Natural killer cell (primary cell): Measurements from ENCODE around the gene TOGARAM2. TPM values are rescaled to one million over a fixed set of nuclear protein-coding genes. Genes with fewer than 3 reads are reported as not detected.

Experiments used
- ATAC-seq, 3 donors: fragments of 150-1000 bp in 2 of 3; fragments of 200-7000 bp in 1 of 3; cut with Tn5 transposase; 1 replicate in 1 of 3; 2 replicates in 2 of 3; pipeline ENCODE4 v1.10.0; 2021; ENCODE audit warnings: mild to moderate bottlenecking in 2 of 3, moderate library complexity in 2 of 3
- DNase-seq, 2 donors: peaks; one replicate each; pipeline versions ENCODE4 v3.0.0 to v3.0.0-alpha.2; 2013 to 2021; ENCODE audit warnings: mixed read lengths in 1 of 2
- H3K27ac ChIP-seq: one replicate; pipeline ENCODE4 v1.5.1; 2013; ENCODE audit warnings: mild to moderate bottlenecking, low read length
- H3K27me3 ChIP-seq: one replicate; pipeline ENCODE4 v1.6.1; 2013; ENCODE audit warnings: low read length; ENCODE audit not compliant: control insufficient read depth, insufficient read depth
- H3K36me3 ChIP-seq: one replicate; pipeline ENCODE4 v1.6.1; 2013; ENCODE audit warnings: low read length; ENCODE audit not compliant: control insufficient read depth, insufficient read depth
- H3K4me1 ChIP-seq: one replicate; pipeline ENCODE4 v1.6.1; 2013; ENCODE audit warnings: low read length; ENCODE audit not compliant: control insufficient read depth, insufficient read depth
- H3K4me3 ChIP-seq: one replicate; pipeline ENCODE4 v1.5.1; 2013; ENCODE audit warnings: low read length
- H3K9me3 ChIP-seq: one replicate; pipeline ENCODE4 v1.6.1; 2013; ENCODE audit warnings: low read length; ENCODE audit not compliant: control insufficient read depth, insufficient read depth
- H3K27ac Mint-ChIP-seq, 2 donors: one replicate each; pipeline ENCODE4 v1.8.0; 2022; ENCODE audit warnings: mild to moderate bottlenecking in 2 of 2, mixed read lengths in 2 of 2, moderate library complexity in 1 of 2
- H3K27me3 Mint-ChIP-seq, 2 donors: one replicate each; pipeline ENCODE4 v1.8.0; 2022; ENCODE audit warnings: low read depth in 2 of 2, mixed read lengths in 2 of 2
- H3K36me3 Mint-ChIP-seq: one replicate; pipeline ENCODE4 v1.8.0; 2022; ENCODE audit warnings: mixed read lengths
- H3K4me1 Mint-ChIP-seq, 2 donors: one replicate each; pipeline ENCODE4 v1.8.0; 2022; ENCODE audit warnings: mixed read lengths in 2 of 2
- H3K4me3 Mint-ChIP-seq: one replicate; pipeline ENCODE4 v1.8.0; 2022; ENCODE audit warnings: mild to moderate bottlenecking, moderate library complexity, mixed read lengths
- H3K9me3 Mint-ChIP-seq, 2 donors: one replicate each; pipeline ENCODE4 v1.8.0; 2022; ENCODE audit warnings: mixed read lengths in 2 of 2
- WGBS: methylation state at CpG from one replicate; pipeline ENCODE4 v1.1.7; 2013; ENCODE audit warnings: missing lambda C conversion rate; ENCODE audit not compliant: insufficient coverage; 5-methylcytosine and 5-hydroxymethylcytosine counted together
- intact Hi-C: fragments of 100-400 bp; cut with micrococcal nuclease; formaldehyde crosslinking; loops from one replicate; pipeline ENCODE4 v1.14.2; 2022
- total RNA-seq, 4 donors: library from RNA; stranded (reverse); fragments of 120-200 nt in 1 of 4; gene quantifications; one replicate each; pipeline versions ENCODE4 v1.2.3 to v1.2.4, GENCODE V29; 2013 to 2022
- TF ChIP-seq, protein P1 (sequence below): fragments of 200-600 bp; IDR thresholded peaks from one replicate; pipeline ENCODE4 v1.8.0; 2022; ENCODE audit warnings: antibody characterized with exemption

The TOGARAM2 gene
- total RNA-seq, 3 donors from 2014 or later (not counting 1 experiment from before 2014, with no cell fraction given) = 25.9 to 53.2 (median 30.8) TPM

DNA sequence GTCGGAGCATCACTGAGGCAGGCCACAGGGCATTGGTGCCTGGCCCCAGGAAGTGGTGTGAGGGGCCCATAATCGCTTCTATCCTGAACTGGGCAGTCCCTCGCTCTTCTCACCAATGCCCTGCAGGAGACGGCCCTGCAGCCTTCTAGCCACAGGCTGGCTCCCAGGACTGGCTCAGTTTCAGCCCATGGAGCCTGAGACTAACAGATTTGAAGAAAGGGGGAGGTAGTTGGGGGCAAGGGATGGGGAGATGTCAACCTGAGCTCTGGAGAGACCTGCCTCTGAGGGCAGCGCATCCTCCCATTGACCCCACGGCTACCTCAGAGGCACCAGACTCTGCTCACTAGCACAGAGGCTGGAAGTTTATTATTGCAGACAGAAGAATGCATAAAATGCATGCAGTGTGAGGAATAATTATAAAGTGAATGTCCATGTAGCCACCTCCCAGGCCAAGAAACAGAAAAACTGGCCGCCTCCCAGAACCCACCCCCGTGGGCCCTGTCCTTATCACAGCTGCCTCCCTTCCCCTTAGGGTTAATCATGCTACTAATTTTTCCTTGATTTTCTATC lies 1.4 kb downstream of the TOGARAM2 start:
- 87% methylated on average over 8 of the region's 8 CpGs for WGBS
- H3K9me3 Mint-ChIP-seq = no peaks in the 10 kb centered on the region
- H3K27me3 Mint-ChIP-seq = no peaks in the 10 kb centered on the region
- no peak overlapping the region for H3K4me3 ChIP-seq
- no peak overlapping the region for H3K27ac ChIP-seq
- ATAC-seq (no peak), DNase-seq (no peak)
- TF ChIP-seq, protein P1, sequence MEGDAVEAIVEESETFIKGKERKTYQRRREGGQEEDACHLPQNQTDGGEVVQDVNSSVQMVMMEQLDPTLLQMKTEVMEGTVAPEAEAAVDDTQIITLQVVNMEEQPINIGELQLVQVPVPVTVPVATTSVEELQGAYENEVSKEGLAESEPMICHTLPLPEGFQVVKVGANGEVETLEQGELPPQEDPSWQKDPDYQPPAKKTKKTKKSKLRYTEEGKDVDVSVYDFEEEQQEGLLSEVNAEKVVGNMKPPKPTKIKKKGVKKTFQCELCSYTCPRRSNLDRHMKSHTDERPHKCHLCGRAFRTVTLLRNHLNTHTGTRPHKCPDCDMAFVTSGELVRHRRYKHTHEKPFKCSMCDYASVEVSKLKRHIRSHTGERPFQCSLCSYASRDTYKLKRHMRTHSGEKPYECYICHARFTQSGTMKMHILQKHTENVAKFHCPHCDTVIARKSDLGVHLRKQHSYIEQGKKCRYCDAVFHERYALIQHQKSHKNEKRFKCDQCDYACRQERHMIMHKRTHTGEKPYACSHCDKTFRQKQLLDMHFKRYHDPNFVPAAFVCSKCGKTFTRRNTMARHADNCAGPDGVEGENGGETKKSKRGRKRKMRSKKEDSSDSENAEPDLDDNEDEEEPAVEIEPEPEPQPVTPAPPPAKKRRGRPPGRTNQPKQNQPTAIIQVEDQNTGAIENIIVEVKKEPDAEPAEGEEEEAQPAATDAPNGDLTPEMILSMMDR = no peak
- H3K36me3 Mint-ChIP-seq = no peaks in the 10 kb centered on the region
- peaks cover 13 to 17% of the 10 kb centered on the region in 2 donors for H3K4me1 Mint-ChIP-seq
- peaks cover 11% of the 10 kb centered on the region for H3K4me1 ChIP-seq
- H3K27ac Mint-ChIP-seq = peak overlapping the region in 1 of 2 donors; percentile 51
- H3K27me3 ChIP-seq = no peaks in the 10 kb centered on the region
- H3K9me3 ChIP-seq = no peaks in the 10 kb centered on the region
- intact Hi-C loops = no loop called here
- H3K36me3 ChIP-seq = no peaks in the 10 kb centered on the region
- no peak overlapping the region for H3K4me3 Mint-ChIP-seq

DNA sequence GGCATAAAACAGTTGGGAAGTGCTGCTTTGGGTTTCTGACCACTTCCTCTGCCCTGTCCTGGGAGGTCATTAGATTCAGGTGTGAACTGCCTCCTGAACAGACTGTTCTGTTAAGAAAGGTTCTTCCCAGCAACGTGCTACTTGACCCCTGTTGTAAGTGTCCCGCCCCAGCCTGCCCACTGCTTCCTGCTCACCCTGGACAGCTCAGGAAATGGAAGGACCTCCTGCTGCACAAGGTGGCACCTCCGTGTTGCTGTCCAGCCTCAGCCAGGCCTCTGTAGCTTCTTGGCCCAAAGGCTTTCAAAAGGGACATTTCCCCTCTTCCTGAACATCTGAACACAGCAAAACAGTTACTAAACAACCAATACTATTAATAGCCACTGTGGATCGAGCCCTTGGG lies 5.3 kb downstream of the TOGARAM2 start:
- DNase-seq (no peak), ATAC-seq (peak in 2 of 3 donors; percentile 15 to 29)
- intact Hi-C loops = no loop called here
- peak overlapping the region in 1 of 2 donors; percentile 53 for H3K27ac Mint-ChIP-seq
- Histone ChIP-seq H3K4me3 (no peak overlapping the region), H3K4me1 (peaks cover 11% of the 10 kb centered on the region), H3K27ac (no peak overlapping the region), H3K27me3 (no peaks in the 10 kb centered on the region), H3K36me3 (no peaks in the 10 kb centered on the region), H3K9me3 (no peaks in the 10 kb centered on the region)
- no peaks in the 10 kb centered on the region for H3K36me3 Mint-ChIP-seq
- H3K4me3 Mint-ChIP-seq = no peak overlapping the region
- H3K27me3 Mint-ChIP-seq = no peaks in the 10 kb centered on the region
- H3K9me3 Mint-ChIP-seq = no peaks in the 10 kb centered on the region
- TF ChIP-seq, protein P1 = no peak
- WGBS = 20% methylated on average over 3 of the region's 4 CpGs
- peaks cover 13 to 17% of the 10 kb centered on the region in 2 donors for H3K4me1 Mint-ChIP-seq

DNA sequence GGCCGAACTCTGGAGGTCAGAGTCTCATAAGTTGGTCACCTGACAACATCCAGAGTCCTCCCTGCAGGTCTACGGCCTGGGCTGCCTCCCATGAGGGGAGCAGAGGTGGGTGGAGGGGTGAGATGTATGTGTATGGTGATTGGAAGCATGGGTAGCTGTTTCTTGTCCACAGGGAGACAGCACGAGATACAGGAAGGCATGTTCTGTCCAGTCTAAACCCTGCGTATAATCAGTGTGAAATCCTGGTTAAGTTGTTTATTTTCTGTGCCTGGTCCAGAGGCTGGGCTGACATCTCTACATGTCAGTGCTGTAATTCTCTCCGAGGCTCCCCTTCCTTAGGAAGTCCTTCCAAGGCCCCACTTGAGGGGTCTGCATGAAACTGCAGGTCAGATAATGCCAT lies 8.9 kb downstream of the TOGARAM2 start:
- Histone ChIP-seq H3K4me3 (no peak overlapping the region), H3K9me3 (no peaks in the 10 kb centered on the region), H3K36me3 (no peaks in the 10 kb centered on the region), H3K27me3 (no peaks in the 10 kb centered on the region), H3K27ac (no peak overlapping the region), H3K4me1 (peaks cover 11% of the 10 kb centered on the region)
- Mint-ChIP-seq H3K4me3 (no peak overlapping the region), H3K27me3 (no peaks in the 10 kb centered on the region), H3K4me1 (peaks cover 13 to 17% of the 10 kb centered on the region in 2 donors), H3K9me3 (no peaks in the 10 kb centered on the region), H3K27ac (no peak overlapping the region), H3K36me3 (no peaks in the 10 kb centered on the region)
- no peak for ATAC-seq
- WGBS = 91% methylated on average over 5 of the region's 5 CpGs
- DNase-seq = no peak
- TF ChIP-seq, protein P1 = no peak
- intact Hi-C loops = no loop called here

DNA sequence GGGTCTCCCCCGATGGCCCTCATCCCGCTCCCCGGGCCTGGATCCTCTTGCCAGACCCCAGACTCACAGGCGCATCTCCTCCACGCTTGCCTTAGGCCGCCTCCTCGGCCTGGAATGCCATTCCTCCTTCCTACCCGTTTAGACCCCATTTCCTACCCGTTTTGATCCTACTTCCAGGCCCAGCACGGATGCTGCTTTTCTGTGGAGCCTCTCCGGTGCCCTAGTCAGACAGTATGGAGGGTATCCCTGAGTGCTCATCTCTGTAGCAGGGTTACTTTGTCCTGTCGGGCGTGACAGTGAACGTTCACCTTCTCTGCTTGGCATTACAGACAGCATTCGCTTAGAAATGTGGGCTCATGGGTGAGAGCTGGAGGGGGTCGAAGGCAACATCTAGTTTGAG lies 9.3 kb downstream of the TOGARAM2 start:
- WGBS = 92% methylated on average over 16 of the region's 16 CpGs
- Mint-ChIP-seq H3K4me1 (peaks cover 13% of the 10 kb centered on the region in 2 donors), H3K36me3 (no peaks in the 10 kb centered on the region), H3K9me3 (no peaks in the 10 kb centered on the region), H3K27ac (no peak overlapping the region), H3K27me3 (no peaks in the 10 kb centered on the region), H3K4me3 (no peak overlapping the region)
- Histone ChIP-seq H3K4me1 (peaks cover 11% of the 10 kb centered on the region), H3K9me3 (no peaks in the 10 kb centered on the region), H3K27me3 (no peaks in the 10 kb centered on the region), H3K27ac (no peak overlapping the region), H3K36me3 (no peaks in the 10 kb centered on the region), H3K4me3 (no peak overlapping the region)
- no peak for ATAC-seq
- intact Hi-C loops = no loop called here
- DNase-seq = no peak
- TF ChIP-seq, protein P1 = no peak
